NCI-H345 treated with DMSO at 0.1 percent for 48 hours (cell line): Measurements from ENCODE around the gene CDK4.
"Not testable (repeated sequence)": the region's sequence is repeated elsewhere in the genome, so short reads cannot be mapped to it uniquely, and the experiment has no call there.

ENCODE experiments used
- DNase-seq: peaks from one replicate; lab custom pipeline; 2025; ENCODE audit not compliant: unreplicated experiment; lab: John Stamatoyannopoulos, UW

CDK4 gene

DNA sequence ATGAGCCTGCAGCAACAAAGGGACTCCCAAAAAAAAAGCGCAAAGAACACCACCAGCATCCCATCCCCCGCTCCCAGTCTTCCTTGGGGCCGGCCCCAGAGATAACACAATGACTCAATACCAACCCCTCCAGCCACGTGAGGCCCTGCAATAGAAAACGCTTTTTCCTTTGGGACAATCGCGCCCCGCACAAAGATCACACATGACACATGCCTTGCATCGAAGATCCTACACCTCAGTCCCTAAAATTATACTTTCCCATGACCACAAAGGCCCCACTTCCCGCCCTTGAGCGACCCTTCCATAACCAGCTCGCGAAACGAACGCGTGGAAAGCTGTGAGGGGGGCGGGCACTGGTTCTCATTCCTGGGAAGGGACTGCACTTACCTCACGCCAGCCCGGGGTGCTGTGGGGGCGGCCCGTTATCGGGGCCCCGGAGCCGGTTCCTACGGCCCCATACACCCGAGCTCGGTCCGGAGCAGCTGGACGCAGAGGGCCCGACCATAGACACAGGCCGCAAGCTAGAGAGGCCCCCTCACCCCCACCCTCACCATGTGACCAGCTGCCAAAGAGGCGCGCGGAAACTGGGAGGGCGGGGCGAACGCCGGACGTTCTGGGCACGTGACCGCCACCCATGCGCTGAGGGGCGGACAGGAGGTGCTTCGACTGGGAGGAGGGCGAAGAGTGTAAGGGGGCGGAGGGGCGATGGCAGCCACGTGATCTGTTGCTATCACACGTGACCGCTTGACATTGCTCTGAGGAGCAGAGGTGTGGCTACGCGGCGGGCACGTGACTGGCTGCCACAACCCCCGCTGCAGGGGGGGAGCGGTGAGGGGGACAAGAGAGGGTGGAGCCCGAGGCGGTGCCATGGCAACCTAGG lies at the start of gene CDK4:
Gene CDK4 (minus strand): TSS at position 523 of the 880 bp plus-strand sequence. CDS start 593 bp downstream, outside the sequence.
- peak; percentile 99 for DNase-seq

DNA sequence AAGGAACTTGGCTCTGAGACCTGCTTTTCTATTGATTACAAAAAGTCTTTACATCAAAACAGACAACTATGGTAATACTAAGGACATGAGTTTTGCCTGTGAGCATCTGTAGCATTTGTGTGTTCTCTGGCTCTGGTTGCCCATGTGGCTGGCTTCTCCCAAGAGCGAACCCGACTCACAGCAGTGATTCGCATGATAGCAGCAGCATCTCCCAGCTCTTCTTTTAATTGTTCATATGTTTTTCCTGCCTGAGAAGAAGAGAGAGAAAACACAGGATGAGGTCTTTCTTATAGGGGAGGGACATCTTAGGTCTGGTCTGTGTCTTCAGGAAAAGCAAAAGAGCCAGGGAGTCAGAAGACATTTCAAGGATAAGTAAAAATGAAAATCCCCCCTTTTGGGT lies 48.9 kb upstream of the CDK4 start:
- DNase-seq: no peak

DNA sequence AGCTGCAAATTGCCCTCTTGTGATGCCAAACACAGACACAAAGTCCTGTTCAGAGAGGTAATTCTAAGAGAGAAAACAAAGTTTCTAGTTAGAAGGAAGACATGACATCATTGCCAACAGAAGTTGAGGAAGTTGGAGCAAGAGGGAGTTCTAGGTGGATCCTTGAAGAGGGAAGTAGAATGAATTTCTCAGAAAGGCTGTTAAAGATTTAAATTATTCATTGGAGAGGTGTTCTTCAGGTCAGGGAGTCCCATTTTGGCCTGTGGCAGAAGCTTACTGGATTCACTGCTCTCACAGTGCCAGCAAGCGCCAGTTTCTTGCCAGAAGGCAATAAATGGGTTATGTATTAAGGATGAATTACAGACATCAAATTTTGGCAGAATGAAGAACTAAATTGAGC lies 45.8 kb upstream of the CDK4 start:
- no peak for DNase-seq

DNA sequence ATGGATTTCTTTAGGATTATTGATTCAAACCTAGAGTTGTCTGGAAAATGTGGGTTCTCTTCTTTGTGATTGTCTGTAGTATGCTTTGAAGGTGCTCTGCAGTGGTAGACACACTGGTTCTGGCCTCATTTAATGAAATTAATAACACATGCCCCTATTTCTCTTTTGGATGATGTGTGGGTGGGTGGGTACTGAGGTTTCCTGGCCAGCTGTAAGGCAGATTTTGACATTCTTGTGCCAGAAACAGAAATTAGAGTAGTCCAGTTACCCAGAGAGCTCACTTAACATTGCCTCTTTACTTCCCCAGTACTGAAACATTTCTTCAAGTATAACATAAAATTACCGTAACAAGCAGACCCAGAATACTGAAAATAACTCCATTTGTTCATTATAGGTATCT lies 44.9 kb upstream of the CDK4 start:
- no peak for DNase-seq

DNA sequence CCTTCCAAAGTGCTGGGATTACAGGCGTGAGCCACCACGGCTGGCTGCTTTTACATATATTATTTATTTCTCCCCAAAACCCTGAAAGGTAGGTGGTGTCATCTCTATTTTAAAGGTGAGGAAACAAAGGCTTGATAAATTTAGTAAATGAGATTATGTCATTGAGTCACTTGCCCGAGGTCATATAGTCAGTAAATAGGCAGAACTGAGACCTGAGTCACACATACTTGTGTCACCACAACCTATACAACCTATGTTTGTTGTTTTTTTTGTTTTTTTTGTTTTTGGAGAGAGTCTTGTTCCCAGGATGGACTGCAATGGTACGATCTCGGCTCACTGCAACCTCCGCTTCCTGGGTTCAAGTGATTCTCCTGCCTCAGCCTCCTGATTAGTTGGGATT lies 43.2 kb upstream of the CDK4 start:
- no peak for DNase-seq

DNA sequence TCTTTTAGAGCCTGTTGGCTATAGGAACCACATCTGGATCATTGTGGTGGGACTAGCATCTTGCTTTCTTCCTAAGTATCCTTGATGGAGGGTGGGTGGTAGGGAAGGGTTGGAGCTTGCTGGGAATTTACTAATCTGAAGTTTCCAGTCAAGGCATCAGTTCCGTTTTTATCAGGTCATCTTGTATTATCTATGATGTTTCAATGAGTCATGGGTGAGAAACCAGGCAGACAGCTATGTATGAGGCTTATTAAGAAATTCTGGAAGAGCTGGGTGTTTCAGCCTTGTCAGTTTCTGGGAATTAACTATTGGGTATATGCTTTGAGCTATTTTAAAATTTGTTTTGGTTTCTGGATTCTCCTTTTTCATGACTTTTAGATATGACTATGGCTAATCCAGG lies 41.8 kb upstream of the CDK4 start:
- no peak for DNase-seq

DNA sequence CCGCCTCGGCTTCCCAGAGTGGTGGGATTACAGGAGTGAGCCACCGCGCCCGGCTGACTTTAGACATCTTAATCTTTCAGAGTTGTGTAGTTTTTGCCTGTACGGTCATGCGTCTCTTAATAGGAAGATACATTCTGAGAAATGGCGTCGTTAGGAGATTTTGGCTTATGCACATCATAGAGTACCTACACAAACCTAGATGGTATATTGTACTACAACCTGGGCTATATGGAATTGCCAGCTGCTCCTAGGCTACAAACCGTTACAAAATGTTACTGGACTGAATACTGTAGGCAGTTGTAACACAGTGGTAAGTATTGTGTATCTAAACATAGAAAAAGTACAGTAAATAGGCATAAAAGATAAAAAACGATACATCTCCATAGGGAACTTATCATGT lies 31.8 kb upstream of the CDK4 start:
- DNase-seq: no peak

DNA sequence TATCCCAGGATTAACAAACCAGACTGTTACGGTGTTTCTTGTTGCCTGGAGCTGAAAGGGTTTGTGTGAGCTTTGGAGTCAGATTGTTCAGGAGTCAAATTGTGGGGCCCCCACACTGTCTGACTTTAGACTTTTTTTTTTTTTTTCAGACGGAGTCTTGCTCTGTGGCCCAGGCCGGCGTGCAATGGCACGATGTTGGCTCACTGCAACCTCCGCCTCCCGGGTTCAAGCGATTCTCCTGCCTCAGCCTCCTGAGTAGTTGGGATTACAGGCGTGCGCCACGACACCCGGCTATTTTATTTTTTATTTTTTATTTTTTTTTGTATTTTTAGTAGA lies 31.3 kb upstream of the CDK4 start:
- DNase-seq: no peak

DNA sequence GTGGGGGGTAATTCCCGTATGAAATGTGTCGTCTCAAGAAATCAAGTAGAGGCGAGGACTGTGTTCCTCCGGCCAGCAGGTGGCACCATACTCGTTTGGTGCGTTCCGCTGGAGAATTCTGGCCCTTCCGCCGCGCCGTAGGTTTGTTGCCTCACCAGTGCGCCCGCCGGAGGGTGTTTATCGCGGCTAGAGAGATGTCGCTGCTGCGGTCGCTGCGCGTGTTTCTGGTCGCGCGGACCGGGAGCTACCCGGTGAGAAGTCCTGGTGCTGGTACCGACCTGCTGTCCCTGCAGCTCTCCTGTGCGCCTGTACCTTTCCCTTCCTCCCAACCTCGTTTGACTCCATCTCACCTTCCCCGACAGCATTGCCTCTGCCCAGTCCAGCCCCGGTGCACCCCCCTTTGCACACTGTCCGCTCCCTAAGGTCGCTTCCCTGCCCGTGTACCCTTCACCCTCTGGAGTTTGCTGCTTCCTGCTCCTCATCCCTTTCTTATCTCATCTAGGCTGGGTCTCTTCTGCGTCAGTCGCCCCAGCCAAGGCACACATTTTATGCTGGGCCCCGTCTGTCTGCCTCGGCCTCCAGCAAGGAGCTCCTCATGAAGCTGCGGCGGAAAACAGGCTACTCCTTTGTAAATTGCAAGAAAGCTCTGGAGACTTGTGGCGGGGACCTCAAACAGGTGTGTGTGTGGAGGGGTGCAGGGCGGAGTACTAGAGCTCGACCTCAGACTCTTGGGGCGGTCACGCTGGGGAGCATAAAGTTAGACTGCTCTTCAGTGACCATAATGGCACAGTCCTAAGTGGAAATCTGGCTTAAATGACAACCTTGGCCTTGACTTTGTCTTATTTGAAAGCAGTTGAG lies 30.7 kb upstream of the CDK4 start, which contains the start of gene TSFM:
Gene TSFM (plus strand): TSS at position 180 of the 858 bp plus-strand sequence. CDS start 15 bp downstream, at position 195.
- peak; percentile 86 for DNase-seq

DNA sequence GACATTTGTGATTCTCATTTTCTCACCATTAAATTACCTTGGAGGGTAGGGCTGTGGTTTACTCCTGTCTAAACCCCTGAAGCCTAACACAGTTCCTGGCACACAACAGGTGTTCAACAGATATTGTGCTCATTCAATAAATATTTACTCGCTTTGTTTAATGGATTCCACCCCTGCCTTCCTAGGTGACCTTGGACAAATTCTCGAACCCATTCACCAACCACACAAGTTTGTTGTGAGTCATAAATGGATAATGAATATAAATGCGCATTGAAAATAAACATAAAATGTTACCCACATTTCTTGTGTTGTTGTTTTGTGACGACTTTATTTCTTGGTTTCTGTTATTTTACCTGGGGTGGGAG lies 30.1 kb upstream of the CDK4 start:
- no peak for DNase-seq

DNA sequence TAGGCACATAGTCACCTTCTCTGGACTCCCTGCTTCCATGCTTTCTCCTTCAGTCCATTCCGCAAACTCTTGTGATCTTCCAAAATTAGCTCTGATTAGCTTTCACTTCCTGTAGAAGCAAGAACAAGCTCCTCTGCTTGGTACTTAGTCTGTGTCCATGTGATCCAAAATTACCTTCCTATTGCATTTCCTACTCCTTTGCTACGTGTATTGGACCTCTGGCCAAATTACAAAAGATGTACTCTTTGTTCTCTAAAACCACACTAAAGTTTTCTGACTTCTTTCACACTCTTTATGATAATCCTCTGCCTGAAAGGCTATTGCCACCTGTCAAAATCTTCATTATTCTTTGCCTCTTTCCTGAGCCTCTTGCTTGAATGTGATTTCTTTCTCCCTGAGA lies 29.7 kb upstream of the CDK4 start:
- no peak for DNase-seq

DNA sequence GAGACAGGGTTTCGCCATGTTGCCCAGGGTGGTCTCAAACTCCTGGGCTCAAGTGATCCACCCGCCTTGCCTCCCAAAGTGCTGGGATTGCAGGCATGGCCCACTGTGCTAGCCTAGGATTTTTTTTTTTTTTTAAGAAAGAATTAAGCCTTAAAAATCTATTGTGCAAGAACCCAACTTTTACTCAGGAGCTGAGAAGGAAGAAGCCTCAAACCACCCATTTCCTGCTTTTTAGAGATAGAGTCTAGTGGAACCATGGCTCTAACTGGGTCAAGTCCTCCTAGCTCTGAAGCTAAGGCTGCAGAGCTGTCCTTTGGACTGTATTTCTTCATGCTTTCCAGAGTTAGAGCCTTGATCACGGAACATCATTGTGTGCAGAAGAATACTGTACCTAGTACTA lies 29.1 kb upstream of the CDK4 start:
- DNase-seq: no peak

DNA sequence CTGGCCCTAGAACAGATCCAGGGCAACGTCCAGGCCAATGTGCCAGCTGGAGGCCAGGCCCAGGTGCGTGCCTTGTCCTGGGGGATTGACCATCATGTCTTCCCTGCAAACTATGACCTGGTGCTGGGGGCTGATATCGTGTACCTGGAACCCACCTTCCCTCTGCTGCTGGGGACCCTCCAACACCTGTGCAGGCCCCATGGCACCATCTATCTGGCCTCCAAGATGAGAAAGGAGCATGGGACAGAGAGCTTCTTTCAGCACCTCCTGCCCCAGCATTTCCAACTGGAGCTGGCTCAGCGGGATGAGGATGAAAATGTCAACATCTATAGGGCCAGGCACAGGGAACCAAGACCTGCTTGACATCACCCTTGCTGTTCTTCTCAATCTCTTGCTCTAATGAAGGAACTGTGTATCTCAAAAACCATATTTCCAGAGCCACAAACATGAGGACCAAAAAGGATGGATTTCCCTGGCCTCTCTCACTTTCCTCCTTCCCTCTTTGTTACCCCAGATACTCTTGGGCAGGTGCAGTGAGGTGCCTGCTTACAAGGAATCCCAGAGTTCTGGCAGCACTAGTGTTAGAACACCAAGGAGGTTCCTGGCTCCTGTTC lies 28.3 kb upstream of the CDK4 start:
- DNase-seq: no peak

DNA sequence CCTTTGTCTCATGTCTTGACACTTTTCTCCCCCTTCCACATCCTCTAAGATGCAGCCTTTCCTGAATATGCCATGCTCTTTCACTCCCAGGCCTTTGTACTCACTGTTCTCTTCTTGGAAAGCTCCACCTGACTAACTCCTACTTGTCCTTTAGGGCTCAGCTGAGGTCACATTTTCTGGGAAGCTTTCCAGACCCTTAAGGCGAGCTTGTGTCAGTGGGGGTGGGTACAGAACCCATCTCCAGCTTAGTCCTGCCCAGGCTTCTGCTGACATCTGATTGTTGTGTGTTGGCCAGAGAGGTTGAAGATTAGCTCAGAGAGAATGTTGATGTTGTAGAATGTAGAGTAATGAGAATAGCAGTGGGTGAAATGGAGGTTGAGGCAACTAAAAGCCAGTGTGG lies 27.6 kb upstream of the CDK4 start:
- no peak for DNase-seq

DNA sequence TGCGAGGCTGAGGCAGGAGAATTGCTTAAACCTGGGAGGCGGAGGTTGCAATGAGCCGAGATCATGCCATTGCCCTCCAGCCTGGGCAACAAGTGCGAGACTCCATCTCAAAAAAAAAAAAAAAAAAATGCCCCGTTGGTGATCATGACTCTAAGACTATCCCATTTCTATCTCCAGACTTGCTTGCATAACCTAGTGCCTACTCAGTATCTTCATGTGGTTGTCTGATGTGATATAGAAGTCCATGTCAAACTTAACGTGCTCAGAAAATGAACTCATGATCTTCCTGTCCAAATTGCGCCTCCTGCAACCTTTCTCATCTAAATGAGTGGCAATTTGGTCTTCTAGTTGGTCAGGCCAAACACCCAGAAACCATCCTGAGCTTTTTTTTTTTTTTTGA lies 25.8 kb upstream of the CDK4 start:
- no peak for DNase-seq

DNA sequence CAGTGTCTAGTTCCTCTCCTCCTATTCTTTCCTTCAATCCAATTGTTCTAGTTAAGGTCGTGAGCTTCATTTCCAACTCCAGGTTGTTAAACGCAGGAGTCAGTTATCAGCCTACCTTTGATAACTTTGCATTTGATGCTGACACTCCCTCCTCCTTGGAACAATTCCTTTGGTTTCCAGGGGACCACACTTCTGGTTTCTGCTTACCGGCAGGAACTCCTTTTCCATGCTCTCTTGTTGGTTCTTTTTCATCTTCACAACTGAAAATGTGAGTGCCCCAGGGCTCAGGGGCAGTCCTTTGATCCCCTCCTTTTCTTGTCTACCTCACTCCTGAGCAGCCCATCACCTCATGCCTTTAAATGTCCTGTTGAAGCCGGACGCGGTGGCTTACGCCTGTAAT lies 25.3 kb upstream of the CDK4 start:
- DNase-seq: no peak

DNA sequence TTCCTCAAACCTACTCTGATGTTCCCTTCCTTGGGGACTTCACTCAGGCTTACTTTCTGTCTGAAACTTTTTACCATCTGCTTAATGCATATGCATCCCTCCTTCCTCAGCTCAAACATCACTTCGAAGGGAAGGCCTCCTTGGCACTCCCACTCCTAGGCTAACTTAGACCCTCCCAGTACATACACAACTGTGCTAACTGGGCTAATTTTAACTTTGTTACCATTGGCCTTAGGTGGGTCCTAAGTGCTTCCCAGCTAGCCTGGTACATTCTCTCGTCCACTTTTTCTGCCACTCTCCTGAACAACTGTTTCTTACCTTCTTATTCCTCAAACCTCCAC lies 24.1 kb upstream of the CDK4 start:
- DNase-seq: no peak

DNA sequence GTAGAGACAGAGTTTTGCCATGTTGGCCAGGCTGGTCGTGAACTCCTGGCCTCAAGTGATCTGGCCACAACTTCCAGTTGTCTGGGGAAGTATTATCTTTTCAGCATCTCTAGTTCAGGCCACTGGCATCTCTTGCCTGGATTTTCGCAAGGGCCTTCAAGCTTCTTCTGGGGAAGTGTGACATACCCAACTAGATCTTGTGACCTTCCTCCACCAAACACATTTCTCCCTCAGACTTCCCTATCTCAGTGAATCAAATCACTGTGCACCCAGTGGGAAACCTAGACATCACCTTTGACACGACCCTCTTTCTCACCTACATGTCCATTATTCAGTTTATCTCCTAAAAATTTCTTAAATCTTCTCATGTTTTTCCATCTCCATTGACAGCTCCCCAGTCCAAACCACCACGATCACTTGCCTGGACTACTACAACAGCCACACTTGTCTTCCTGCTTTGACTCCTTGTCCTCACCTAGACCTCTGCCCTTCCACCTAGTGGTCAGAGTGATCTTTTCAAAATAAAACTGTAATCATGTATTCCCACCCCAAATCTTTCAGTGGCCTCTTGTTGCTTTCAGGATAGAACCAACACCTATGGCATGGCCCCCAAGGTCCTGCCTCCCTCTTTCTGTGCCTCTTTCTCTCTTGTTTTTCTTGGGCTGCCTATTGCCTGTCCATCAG lies 23.6 kb upstream of the CDK4 start:
- DNase-seq: no peak

DNA sequence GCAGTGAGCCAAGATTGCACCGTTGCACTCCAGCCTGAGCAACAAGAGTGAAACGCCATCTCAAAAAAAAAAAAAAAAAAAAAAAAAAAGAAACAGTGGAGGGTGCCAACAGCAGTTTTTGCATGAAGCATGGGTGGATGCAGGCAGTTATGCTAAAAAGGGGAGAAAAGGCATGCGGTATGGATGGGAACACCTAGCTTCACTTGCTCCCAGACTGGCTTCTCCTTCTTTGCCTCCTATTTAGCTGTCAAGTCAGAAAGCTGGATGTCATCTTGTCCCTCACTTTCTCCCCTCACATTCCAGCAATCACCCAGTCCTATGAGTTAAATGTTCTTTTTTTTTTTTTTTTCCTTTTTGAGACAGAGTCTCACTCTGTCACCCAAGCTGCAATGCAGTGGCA lies 22.9 kb upstream of the CDK4 start:
- no peak for DNase-seq

DNA sequence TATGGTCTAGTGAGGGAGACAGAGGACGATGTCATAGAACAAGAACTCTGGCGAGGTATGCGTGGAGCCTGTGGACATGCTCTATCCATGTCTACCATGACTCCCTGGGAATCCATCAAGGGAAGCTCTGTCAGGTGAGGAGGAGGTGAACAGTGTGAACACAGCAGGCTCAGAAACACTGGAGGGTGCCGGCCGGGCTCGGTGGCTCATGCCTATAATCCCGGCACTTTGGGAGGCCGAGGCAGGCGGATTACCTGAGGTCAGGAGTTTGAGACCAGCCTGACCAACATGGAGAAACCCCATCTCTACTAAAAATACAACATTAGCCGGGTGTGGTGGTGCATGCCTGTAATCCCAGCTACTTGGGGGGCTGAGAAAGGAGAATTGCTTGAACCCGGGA lies 22.5 kb upstream of the CDK4 start:
- DNase-seq: not testable (repeated sequence)
